NCI-H524 (cell line): ENCODE measurements around the gene SND1.

ENCODE experiments used
- DNase-seq, 2 experiments: peaks; one replicate each; lab custom pipeline; 2025; lab: John Stamatoyannopoulos, UW

The SND1 gene

DNA sequence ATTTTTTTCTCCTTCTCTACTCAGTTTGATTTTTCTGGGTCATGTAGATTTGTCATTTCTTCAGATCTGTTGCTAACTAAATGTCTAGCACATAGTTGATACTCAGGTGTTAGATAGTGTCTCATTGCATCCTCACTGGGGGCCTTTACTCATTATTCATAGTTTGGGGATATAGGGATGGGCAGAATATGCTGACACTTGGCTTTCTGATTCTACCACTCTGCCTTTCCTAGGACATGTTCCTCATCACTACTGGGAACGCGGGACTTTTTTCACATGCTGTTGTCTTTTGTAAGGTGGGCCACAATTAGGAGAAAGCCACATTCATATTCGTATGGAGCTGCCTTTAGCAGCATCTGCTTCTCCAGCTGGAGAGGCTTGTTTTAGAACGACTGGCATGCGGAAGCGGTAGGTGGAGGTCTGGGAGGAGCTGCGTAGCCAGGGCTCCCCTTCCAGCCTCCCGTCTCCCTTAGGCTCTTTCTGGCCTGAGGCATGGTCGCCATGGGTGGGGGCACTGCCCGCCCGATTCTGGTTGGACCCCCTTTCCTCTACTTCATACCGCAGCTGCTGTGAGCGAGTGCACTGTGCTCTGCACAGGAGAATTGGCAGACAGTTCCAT lies 78.8 kb downstream of the SND1 start:
- DNase-seq, result no peak

- no peak for DNase-seq
Observed at GRCh38 chr7:127731431-127732080, 79.6 kb downstream of the SND1 start.

- DNase-seq, result no peak
Observed at GRCh38 chr7:127732306-127732705, 80.3 kb downstream of the SND1 start.

- DNase-seq, result no peak
Observed at GRCh38 chr7:127733986-127734385, 82.0 kb downstream of the SND1 start.

DNA sequence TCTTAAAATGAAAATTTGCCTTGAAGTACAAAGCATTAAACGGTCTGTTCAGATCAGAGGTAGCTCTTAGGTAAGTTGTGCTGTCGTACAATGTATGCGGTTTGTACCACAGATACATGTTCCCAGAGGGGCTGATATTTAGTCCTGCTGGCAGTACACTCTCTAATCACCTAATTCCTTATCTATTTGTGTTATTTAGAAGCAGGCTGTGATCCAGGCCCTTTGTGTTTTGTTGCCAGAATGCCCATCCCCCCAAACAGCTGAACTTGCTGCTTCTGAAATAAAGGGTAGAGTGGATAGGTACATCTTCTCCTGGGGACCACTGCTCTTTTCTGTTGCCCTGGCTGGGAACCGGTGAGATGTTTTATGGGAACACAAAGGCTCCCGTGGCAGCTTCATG lies 84.5 kb downstream of the SND1 start:
- DNase-seq, result no peak

GRCh38 chr7:127738859-127739258 lies 86.9 kb downstream of the SND1 start:
- DNase-seq, result no peak

DNA sequence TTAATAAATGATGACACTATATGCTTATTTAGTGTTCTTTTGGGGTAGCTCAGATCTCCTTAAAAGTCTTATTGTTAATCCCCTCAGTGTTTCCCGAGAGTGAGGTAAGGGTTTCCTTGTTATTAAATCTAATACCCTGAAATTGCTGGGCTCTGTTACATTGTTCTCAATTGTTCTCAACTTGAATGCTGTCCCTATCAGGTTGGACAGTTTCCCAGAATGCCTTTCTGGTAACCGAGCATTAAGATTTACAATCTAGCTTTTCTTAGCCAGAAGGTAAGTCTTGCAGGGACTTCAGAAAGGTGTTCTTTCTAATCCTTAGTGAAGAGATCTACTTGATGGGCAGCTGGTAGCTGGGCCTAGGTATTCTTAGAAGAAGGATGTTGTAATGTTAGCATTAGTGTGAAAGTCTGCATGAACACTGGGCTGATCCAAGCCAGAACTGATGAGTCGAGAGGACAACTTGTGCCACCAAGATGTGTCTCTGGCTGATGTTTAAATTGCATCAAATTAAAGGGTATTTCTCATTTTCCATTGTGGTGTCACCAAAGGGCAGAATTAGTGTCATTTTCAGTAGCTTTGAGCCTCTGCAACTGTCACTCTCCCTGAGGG lies 89.9 kb downstream of the SND1 start:
- DNase-seq, result peak in 1 of 2 experiments; percentile 6

DNA sequence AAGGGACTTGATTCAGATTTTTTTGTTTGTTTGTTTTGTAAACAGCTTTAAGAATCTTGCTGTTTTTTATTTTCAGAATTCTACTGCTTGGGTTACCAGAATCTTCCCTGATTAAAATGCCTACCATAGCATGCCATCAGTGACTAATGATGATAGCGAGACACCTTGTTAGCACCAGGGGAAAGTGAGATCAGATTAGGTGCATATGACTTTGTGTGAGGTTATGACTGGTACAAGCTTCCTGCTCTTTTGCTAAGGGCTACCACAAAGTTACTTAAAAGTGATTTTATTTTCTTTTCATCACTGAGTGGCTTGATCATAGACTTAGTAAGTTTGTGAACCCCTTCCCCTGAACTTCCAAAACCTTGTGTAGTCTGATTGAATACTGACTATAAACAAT lies 93.5 kb downstream of the SND1 start:
- no peak for DNase-seq

DNA sequence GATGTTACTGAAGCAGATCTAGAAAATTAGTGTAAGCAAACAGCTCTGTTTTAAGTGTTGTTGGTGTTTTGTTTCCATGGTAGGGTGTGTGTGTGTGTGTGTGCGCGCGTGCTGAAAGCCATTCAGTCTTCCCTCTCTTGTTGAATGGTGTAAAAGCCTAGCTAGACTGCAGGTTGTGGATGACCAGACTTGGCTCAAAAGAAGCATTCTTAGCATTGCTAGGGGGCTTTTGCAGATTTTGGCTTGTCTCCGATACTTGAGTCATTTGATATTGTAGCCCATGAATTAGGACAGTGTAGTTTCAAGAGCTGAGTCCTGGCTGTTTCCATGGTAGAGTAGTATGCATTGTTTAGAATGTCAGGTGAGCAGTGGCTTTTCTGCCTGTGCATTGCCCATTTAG lies 99.1 kb downstream of the SND1 start:
- no peak for DNase-seq

DNA sequence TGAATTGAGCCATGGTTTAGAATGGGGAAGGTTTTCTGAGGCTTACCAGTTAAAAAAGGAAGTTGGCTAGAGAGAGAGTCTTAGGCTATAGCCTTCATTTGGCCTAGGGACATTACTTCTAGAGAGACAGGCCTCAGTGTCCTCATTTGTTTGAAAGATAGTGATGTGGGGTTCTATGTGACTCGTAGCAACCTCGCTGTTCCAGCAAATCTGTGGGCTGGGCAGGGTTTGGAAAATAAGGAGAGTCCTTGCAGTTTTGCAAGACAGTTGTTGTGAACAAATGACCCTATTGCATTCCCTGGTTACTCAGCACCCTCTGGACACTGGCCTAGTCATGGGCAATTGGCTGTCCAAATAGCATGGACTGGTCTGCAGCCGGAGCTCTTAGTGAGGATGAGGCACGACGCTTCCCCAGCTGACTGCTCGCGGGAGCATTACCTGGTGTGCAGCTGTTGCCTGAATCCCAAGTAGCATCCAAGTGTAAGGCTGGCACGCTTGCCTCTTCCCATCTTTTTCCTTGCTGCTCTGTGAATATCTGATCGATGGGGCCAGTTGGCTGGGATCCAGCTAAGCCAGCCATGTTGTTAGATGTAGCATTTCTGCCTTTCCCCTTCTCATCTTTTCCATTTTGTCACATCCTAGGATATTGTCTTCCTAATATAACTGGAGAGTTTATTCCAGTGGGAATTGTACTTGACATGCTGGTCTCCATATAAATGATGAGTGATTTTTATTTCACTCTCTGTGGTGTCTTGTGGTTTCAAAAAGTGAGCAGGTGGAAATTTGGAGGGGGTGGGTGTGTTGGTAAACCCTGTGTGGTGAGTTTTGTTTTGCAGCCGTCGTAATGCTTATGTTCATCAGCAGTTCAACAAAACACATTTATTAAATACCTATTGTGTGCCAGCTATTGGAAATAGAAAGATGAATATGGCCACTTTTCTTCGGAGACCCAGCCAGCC lies 99.8 kb downstream of the SND1 start:
- DNase-seq, result peak; percentile 39 to 70

DNA sequence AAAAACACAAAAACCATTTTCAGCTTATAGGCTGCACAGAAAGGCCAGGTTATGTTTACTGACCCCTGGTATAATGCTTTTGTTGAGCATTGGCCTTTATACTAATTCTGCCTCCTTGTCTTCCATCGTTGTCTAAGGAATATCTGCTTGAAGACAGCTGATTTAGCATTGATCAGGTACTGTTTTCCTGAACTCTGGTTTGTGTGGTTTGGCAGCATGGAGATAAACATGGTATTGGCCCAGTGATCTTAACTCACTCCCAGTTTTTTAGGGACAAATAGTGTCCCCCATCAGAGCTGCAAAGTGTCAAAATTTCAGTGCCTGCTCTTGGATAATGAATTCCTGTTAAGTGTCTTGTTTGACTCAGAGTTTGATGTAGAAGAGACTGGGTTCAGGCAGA lies 100.8 kb downstream of the SND1 start:
- DNase-seq, result no peak

- DNase-seq, result no peak
Observed at GRCh38 chr7:127754457-127754856, 102.5 kb downstream of the SND1 start.

DNA sequence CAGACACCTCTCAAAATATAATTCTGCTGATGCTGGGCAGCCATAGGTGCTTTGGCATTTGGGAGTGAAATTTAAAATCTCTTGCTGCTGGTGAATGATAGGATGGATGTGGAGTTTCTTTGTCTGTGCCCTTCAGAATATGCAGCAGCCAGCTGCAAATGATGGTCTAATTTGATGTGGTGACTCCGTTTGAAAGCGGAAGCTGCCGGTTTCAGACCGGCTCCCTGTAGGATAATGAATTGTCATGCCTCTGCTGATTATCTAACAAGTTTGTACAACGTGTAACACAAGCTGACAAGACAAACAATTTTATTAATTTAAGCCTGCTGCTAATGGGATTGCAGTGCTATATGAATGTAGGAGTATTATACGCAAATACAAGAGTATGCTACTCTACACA lies 103.5 kb downstream of the SND1 start:
- DNase-seq, result no peak

DNA sequence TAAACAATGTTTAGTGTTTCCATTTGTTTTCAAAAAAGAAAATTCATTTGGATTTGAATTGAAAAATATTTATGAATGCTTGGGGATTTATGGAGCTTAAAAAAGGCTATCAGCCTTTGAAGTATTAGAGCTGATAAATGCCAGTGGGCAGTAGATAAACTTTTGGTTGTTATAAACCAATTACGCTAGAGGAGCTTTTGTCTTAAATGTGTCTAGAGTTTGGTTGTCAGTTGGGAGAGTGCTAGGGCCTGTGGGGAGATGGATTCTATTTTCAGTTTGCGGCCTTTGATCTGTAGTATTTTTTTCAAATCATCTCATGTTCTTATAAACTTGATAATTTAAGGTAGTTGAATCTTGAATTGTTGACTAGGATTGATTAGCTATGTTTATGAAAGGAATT lies 104.0 kb downstream of the SND1 start:
- DNase-seq, result no peak

DNA sequence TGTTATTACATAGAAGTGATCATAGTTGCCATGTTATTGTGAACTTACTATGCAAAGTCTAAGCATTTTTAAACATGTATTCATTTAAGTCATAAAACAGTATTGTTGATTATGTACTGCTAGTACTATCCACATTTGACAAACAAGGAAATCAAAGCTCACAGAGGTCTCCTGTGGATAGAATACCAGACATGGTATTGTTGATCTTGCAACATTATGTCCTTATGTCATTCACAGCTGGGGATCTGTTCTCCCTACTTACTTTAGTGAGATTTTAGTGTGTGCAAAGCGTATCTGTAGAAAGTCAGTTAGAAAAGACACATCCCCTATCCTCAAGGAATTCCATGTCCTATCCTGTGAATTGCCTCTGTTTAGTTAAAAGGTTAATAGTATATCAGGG lies 106.1 kb downstream of the SND1 start:
- DNase-seq, result peak in 1 of 2 experiments; percentile 24

DNA sequence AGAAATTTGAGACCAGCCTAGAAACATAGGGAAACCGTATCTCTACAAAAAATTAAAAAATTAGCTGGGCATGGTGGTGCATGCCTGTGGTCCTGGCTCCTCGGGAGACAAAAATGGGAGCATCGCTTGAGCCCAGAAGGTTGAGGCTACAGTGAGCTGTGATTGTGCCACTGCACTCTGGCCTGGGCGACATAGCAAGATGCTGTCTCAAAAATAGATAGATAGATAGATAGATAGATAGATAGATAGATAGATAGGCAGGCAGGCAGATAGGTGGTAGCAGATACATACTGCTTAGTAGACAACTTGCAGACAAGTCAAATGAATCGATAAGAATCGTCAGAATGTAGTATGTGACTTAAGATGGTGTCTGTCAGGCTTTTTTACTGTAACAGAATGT lies 106.9 kb downstream of the SND1 start:
- no peak for DNase-seq

GRCh38 chr7:127759945-127760421 lies 108.0 kb downstream of the SND1 start:
- no peak for DNase-seq

DNA sequence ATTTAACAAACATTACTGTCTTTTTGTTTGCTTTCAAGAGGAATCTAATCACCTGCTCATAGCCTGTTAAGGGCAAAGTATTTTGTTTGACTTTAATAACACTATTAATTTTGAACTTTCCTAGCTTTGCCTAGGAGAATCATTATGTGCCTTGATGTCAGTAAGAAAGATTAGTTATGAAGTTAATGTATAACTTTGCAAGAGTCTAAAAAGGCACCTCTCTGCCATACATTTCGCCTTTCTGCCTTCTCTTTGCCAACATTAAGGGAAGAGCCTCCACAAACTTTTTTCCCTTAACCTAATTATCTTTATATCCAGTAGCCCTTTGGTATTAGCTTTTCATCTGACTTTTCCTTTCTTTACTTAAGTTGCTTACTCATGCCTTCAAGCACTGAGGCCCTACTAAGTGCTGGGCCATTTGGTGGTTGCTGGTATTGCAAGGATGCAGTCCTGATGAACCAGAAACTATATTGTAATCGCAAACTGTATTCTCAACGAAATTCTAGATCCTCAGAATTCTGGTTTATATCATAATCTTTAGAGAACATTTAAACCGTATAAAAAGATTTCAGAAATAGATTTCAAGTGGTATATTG lies 108.5 kb downstream of the SND1 start:
- DNase-seq, result no peak

GRCh38 chr7:127761196-127761595 lies 109.2 kb downstream of the SND1 start:
- DNase-seq, result no peak

- no peak for DNase-seq
Observed at GRCh38 chr7:127764681-127765080, 112.7 kb downstream of the SND1 start.

DNA sequence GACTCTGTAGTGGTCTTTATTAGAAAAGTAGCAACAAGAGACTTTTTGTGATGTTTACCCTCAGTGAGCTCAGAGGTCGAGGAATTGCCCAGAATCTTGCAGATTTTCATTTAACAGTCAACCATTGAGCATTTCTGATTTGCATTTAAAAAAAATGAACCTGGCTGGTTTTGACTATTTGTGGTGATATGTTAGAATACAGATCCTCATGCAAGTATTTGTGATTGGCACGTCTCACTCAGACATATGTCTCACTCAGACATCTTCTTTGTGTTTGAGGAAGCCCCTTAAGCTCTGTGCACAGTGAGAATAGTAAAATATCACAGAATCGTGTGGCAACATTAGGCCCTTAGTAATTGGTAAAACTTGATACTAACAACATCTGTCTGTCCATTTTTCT lies 113.2 kb downstream of the SND1 start:
- DNase-seq, result no peak
